Mesenchymal stem cell (in vitro differentiated cells and primary cell): ENCODE data around the gene STK32C.

Source experiments
- DNase-seq: peaks from one replicate; pipeline ENCODE4 v3.0.0-alpha.2; 2013
- H2AFZ ChIP-seq: one replicate; pipeline ENCODE4 v1.6.1; 2013; ENCODE audit warnings: low read depth, mild to moderate bottlenecking, control low read depth, inconsistent platforms, low read length, moderate library complexity
- H2AK5ac ChIP-seq: 2 replicates; pipeline ENCODE4 v1.6.1; 2013; ENCODE audit warnings: low read length, moderate library complexity, mild to moderate bottlenecking, inconsistent platforms; ENCODE audit not compliant: severe bottlenecking
- H2BK120ac ChIP-seq: one replicate; pipeline ENCODE4 v1.6.1; 2013; ENCODE audit warnings: low read depth, mild to moderate bottlenecking, inconsistent platforms, low read length, moderate library complexity
- H2BK12ac ChIP-seq, 2 experiments: one replicate each; pipeline ENCODE4 v1.6.1; 2013; ENCODE audit warnings: inconsistent platforms in 2 of 2, low read length in 2 of 2, mild to moderate bottlenecking in 2 of 2, moderate library complexity in 2 of 2, control low read depth in 1 of 2
- H2BK15ac ChIP-seq: one replicate; pipeline ENCODE4 v1.6.1; 2013; ENCODE audit warnings: mild to moderate bottlenecking, low read depth, inconsistent platforms; ENCODE audit not compliant: poor library complexity, severe bottlenecking
- H2BK5ac ChIP-seq: 2 replicates; pipeline ENCODE4 v1.6.1; 2013; ENCODE audit warnings: low read depth, mild to moderate bottlenecking, low read length, control low read depth, inconsistent platforms; ENCODE audit not compliant: poor library complexity, severe bottlenecking
- H3K14ac ChIP-seq, 2 experiments: one replicate each; pipeline ENCODE4 v1.6.1; 2013; ENCODE audit warnings: inconsistent platforms in 2 of 2, low read length in 2 of 2, control low read depth in 1 of 2, mild to moderate bottlenecking in 1 of 2, moderate library complexity in 1 of 2
- H3K18ac ChIP-seq, 2 experiments: one replicate each; pipeline ENCODE4 v1.6.1; 2013; ENCODE audit warnings: inconsistent platforms in 2 of 2, low read length in 2 of 2, control low read depth in 1 of 2, low read depth in 1 of 2, mild to moderate bottlenecking in 1 of 2
- H3K23ac ChIP-seq, 2 experiments: one replicate each; pipeline ENCODE4 v1.6.1; 2013; ENCODE audit warnings: inconsistent platforms in 2 of 2, low read length in 2 of 2, mild to moderate bottlenecking in 2 of 2, moderate library complexity in 2 of 2, control low read depth in 1 of 2
- H3K27ac ChIP-seq: 2 replicates; pipeline ENCODE4 v1.5.1; 2013; ENCODE audit warnings: mild to moderate bottlenecking, moderate library complexity, low read length, control low read depth, inconsistent platforms; ENCODE audit not compliant: poor library complexity, severe bottlenecking
- H3K27me3 ChIP-seq, 2 experiments: 2 replicates each; pipeline versions ENCODE4 v1.6.1 to v1.7.0; 2013; ENCODE audit warnings: low read length in 2 of 2, mild to moderate bottlenecking in 2 of 2, moderate library complexity in 2 of 2, control low read depth in 1 of 2, inconsistent platforms in 1 of 2; ENCODE audit not compliant: control insufficient read depth in 1 of 2, insufficient read depth in 1 of 2
- H3K36me3 ChIP-seq, 2 experiments: 2 replicates each; pipeline versions ENCODE4 v1.6.1 to v1.7.0; 2013; ENCODE audit warnings: low read length in 2 of 2, control low read depth in 1 of 2, inconsistent platforms in 1 of 2, low read depth in 1 of 2, mild to moderate bottlenecking in 1 of 2; ENCODE audit not compliant: insufficient read depth in 2 of 2, control insufficient read depth in 1 of 2
- H3K4ac ChIP-seq, 2 experiments: one replicate each; pipeline ENCODE4 v1.6.1; 2013; ENCODE audit warnings: inconsistent platforms in 2 of 2, low read length in 2 of 2, mild to moderate bottlenecking in 2 of 2, moderate library complexity in 2 of 2, control low read depth in 1 of 2, low read depth in 1 of 2
- H3K4me1 ChIP-seq: 2 replicates; pipeline ENCODE4 v1.6.1; 2013; ENCODE audit warnings: low read depth, low read length, control low read depth; ENCODE audit not compliant: control insufficient read depth, insufficient read depth
- H3K4me2 ChIP-seq: 2 replicates; pipeline ENCODE4 v1.6.1; 2013; ENCODE audit warnings: low read length, mild to moderate bottlenecking, inconsistent platforms; ENCODE audit not compliant: poor library complexity, severe bottlenecking
- H3K4me3 ChIP-seq, 2 experiments: 2 replicates each; pipeline versions ENCODE4 v1.5.1 to v1.7.0; 2013; ENCODE audit warnings: low read length in 2 of 2, mild to moderate bottlenecking in 2 of 2, control low read depth in 1 of 2, low read depth in 1 of 2; ENCODE audit not compliant: insufficient read depth in 1 of 2
- H3K79me1 ChIP-seq: replicated peaks from 2 replicates; pipeline ENCODE4 v1.6.1; 2013; ENCODE audit warnings: mild to moderate bottlenecking, control low read depth, low read length, inconsistent platforms; ENCODE audit not compliant: poor library complexity, severe bottlenecking
- H3K9ac ChIP-seq: 2 replicates; pipeline ENCODE4 v1.7.0; 2013; ENCODE audit warnings: mild to moderate bottlenecking, low read length, moderate library complexity
- H3K9me3 ChIP-seq: 2 replicates; pipeline ENCODE4 v1.7.0; 2013; ENCODE audit warnings: mild to moderate bottlenecking, low read length; ENCODE audit not compliant: control insufficient read depth
- H4K8ac ChIP-seq: one replicate; pipeline ENCODE4 v1.6.1; 2013; ENCODE audit warnings: inconsistent platforms, mild to moderate bottlenecking, low read length, moderate library complexity
- H4K91ac ChIP-seq: one replicate; pipeline ENCODE4 v1.6.1; 2013; ENCODE audit warnings: mild to moderate bottlenecking, low read length, inconsistent platforms
- WGBS: methylation state at CpG from one replicate; pipeline ENCODE4 v1.1.7; 2013; ENCODE audit warnings: mixed read lengths; 5-methylcytosine and 5-hydroxymethylcytosine counted together

Gene STK32C

DNA sequence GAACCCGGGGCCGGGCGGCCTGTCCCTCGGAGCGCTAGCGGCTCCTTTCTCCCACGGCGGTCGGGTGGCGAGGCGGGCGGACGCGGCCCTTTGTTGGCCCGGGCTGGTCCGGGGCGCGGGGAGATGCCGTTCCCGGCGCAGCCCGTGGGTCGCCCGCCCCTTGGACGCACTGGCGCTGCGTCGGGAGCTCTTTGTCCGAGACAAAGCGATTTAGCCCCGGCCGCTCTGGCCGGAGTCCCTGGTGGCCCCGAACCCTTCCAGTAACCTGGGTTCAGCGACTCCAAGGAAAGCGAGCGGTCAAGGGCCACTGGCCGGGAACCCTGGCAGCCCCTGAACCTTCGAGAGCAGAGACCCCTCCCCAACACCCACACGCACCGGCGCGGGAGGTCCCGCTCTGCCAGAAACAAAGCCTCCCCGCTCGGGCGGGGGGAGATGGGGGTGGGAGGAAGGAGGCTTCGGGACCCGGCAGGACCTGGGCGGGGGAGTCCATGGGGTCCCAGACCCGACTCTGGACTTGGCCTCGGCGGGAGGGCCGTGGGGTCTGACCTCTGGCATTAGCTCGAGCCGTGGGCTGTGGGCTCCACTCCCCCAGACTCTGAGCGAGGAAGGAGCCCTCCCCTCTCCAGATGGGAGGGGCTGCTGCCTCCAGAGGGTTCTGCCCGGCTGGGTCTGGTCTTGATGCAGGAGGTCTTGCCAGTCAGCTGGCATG lies 120.2 kb downstream of the STK32C start:
- Histone ChIP-seq H2BK12ac (no peak overlapping the region), H4K8ac (no peak overlapping the region), H3K27ac (no peak overlapping the region), H3K23ac (no peak overlapping the region), H3K18ac (no peak overlapping the region), H3K36me3 (peaks cover 0 to 8% of the 10 kb centered on the region in 2 experiments), H3K4ac (no peak overlapping the region), H2BK5ac (no peak overlapping the region), H3K9me3 (no peaks in the 10 kb centered on the region), H3K27me3 (peaks cover 52 to 62% of the 10 kb centered on the region in 2 experiments), H2AFZ (no peak overlapping the region), H3K4me2 (peak overlapping the region; percentile 59), H2BK15ac (no peak overlapping the region), H3K9ac (peak overlapping the region; percentile 72), H2AK5ac (no peak overlapping the region), H3K4me3 (peak overlapping the region; percentile 52 to 66), H4K91ac (no peak overlapping the region), H3K4me1 (peaks cover 27% of the 10 kb centered on the region), H3K14ac (no peak overlapping the region), H3K79me1 (no peaks in the 10 kb centered on the region), H2BK120ac (no peak overlapping the region)
- WGBS, result 10% methylated on average over 37 of the region's 58 CpGs
- DNase-seq, result no peak

DNA sequence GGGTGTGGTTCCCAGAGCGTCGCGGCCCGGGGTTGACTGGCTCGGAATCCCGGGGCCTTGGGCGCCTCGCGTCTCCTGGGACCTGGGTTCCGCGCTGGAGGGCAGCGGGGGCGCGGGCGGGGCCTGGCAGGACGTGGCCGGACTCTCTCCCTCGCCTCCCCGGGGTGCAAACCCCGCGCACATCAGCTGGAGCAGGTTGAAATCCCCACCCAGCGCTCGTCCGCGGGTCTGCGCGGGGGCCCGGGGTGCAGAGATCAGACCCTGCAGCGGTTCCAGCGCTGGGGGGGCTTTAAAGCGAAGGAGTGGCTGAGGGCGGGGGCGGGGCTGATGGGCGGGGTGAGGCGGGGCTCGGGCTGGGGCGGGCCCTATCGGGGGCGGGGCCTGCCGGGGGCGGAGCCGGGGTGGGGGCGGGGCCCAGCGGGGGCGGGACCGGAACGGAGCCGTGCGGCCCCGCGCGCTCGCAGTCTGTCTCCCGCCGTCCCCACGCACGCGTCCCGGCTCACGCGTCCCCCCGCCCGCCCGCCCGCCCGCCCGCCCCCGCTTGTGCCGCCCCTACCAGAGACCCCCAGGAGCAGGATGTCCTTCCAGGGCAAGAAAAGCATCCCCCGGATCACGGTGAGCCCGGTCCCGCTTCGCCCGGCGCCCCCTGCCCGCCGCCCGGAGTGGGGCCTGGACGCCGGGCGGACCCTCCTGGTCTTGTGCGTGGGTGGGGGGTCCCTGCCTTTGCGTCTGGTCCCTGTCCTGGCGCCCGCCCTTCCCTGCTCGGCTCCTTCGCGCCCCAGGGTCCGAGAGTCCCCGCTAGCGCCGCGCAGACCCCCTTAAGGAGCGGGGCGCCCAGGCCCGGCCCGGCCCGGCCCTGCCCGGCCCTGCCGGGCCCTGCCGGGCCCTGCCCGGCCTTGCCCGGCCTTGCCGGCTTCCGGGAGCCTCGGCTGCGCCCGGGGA lies 121.0 kb downstream of the STK32C start, which contains the start of gene DPYSL4:
TSS of gene DPYSL4 (plus strand) at position 461 of the 942 bp plus-strand sequence. CDS start at position 577, 116 bp downstream.
- 3% methylated on average over 44 of the region's 109 CpGs for WGBS
- peak within 1 kb of the TSS in 1 of 2 experiments; percentile 78 for H3K23ac ChIP-seq

GRCh38 chr10:132185601-132186487 lies 121.9 kb downstream of the STK32C start:
- Histone ChIP-seq H4K8ac (no peak overlapping the region), H3K79me1 (no peaks in the 10 kb centered on the region), H2BK120ac (no peak overlapping the region), H3K4me2 (peak overlapping the region; percentile 65), H2BK15ac (no peak overlapping the region), H3K4me3 (peak overlapping the region in 1 of 2 experiments; percentile 32), H2AFZ (peak overlapping the region; percentile 51), H3K4me1 (peaks cover 27% of the 10 kb centered on the region), H4K91ac (no peak overlapping the region), H2BK12ac (no peak overlapping the region), H3K4ac (no peak overlapping the region), H3K27me3 (peaks cover 57 to 76% of the 10 kb centered on the region in 2 experiments), H3K36me3 (peaks cover 0 to 2% of the 10 kb centered on the region in 2 experiments), H3K9ac (no peak overlapping the region), H2BK5ac (no peak overlapping the region), H3K14ac (no peak overlapping the region), H3K18ac (no peak overlapping the region), H3K9me3 (no peaks in the 10 kb centered on the region), H2AK5ac (no peak overlapping the region), H3K23ac (peak overlapping the region in 1 of 2 experiments; percentile 78), H3K27ac (no peak overlapping the region)
- DNase-seq, result peak; percentile 22
- 11% methylated on average over 87 of the region's 99 CpGs for WGBS

More for the DNA sequence above, 121.0 kb downstream of the STK32C start, which contains the start of gene DPYSL4:
- Histone ChIP-seq H3K18ac (no peak within 1 kb of the TSS), H2AFZ (peak within 1 kb of the TSS; percentile 51), H3K14ac (no peak within 1 kb of the TSS), H3K9me3 (no peaks in the 10 kb centered on the region), H3K4me3 (peak within 1 kb of the TSS; percentile 52 to 66), H2BK120ac (no peak within 1 kb of the TSS), H2BK5ac (no peak within 1 kb of the TSS), H3K4me2 (peak within 1 kb of the TSS; percentile 65), H4K91ac (no peak within 1 kb of the TSS), H3K79me1 (no peaks in the 10 kb centered on the region), H2AK5ac (no peak within 1 kb of the TSS), H2BK12ac (no peak within 1 kb of the TSS), H2BK15ac (no peak within 1 kb of the TSS), H4K8ac (no peak within 1 kb of the TSS), H3K9ac (peak within 1 kb of the TSS; percentile 72), H3K4me1 (peaks cover 27% of the 10 kb centered on the region), H3K4ac (no peak within 1 kb of the TSS), H3K27me3 (peaks cover 57 to 70% of the 10 kb centered on the region in 2 experiments), H3K27ac (no peak within 1 kb of the TSS), H3K36me3 (peaks cover 0 to 2% of the 10 kb centered on the region in 2 experiments)
- DNase-seq, result no peak
